Measurements from ENCODE around the gene RAB1B. TPM values are rescaled to one million over a fixed set of nuclear protein-coding genes. Genes with fewer than 3 reads are reported as not detected.

Gene RAB1B
- total RNA-seq, 1 donor from 2014 or later = 138 TPM

DNA sequence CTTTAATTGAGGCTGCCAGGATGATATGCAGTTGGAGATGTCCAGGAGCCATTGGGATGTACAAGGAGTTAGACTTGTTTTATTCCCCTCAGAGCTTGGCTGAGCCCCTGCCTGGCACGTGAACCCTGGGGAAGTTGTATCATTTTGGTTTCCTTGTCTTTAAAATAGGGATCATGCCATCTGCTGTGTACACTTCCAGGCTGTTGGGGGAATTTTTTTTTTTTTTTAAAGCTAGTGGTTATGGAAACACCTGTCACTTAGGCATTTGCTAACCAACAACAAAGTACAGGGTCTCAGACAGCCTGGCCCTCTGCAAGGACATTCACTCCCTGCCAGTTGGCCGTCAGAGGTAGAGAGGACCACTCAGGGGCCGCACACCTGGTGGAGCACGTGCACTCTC is 8.5 kb upstream of the RAB1B start:
- intact Hi-C loops (cut with DNase I) = no loop called here

DNA sequence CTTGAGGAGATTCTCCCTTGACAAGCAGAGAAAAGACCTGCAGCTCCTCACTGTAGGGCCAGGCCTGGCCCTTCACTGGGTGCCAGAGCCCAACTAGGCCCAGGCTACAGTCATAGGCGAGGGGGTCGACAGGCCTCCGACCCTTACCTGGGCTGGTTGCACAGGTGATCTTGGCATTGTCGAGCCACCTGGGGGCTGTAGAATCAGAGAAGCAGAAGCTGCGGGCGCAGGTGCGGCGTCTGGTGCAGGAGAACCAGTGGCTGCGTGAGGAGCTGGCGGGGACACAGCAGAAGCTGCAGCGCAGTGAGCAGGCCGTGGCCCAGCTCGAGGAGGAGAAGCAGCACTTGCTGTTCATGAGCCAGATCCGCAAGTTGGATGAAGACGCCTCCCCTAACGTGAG is 6.9 kb upstream of the RAB1B start:
- intact Hi-C loops (cut with DNase I) = no loop called here
- ATAC-seq = no peak
- peaks cover 12% of the 10 kb centered on the region for H3K4me1 ChIP-seq

More for the DNA sequence above, 8.5 kb upstream of the RAB1B start:
- peaks cover 12% of the 10 kb centered on the region for H3K4me1 ChIP-seq
- TF ChIP-seq CTCF (IDR thresholded peaks at IDR 0.05) = no peak
- no peaks in the 10 kb centered on the region for H3K9me3 ChIP-seq
- ATAC-seq (no peak), DNase-seq (no peak)
- H3K27ac ChIP-seq = no peak overlapping the region
- no peak overlapping the region for H3K4me3 ChIP-seq
- H3K36me3 ChIP-seq = no peaks in the 10 kb centered on the region
- H3K27me3 ChIP-seq = no peaks in the 10 kb centered on the region

GRCh38 chr11:66262191-66262590 is 6.2 kb upstream of the RAB1B start:
- ATAC-seq (no peak), DNase-seq (no peak)
- Histone ChIP-seq H3K4me1 (peaks cover 7% of the 10 kb centered on the region), H3K9me3 (no peaks in the 10 kb centered on the region), H3K27ac (no peak overlapping the region), H3K27me3 (no peaks in the 10 kb centered on the region), H3K4me3 (no peak overlapping the region), H3K36me3 (no peaks in the 10 kb centered on the region)
- no peak for TF ChIP-seq CTCF (IDR thresholded peaks at IDR 0.05)
- intact Hi-C loops (cut with DNase I) = no loop called here

More for the DNA sequence above, 6.9 kb upstream of the RAB1B start:
- no peak overlapping the region for H3K27ac ChIP-seq
- H3K36me3 ChIP-seq = no peaks in the 10 kb centered on the region
- no peak overlapping the region for H3K4me3 ChIP-seq
- no peak for TF ChIP-seq CTCF (IDR thresholded peaks at IDR 0.05)
- DNase-seq = no peak
- H3K27me3 ChIP-seq = no peaks in the 10 kb centered on the region
- no peaks in the 10 kb centered on the region for H3K9me3 ChIP-seq

DNA sequence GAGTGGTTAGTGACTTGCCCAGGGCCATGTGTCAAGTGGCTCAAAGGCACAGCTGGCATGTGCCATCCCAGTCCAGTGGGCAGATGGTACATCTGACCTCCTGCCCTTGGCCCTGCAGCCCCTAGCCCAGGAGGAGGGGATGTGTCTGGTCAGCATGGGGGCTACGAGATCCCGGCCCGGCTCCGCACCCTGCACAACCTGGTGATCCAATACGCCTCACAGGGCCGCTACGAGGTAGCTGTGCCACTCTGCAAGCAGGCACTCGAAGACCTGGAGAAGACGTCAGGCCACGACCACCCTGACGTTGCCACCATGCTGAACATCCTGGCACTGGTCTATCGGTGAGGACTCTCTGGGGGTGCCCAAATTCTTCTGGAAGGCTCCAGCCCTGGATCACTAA is 5.7 kb upstream of the RAB1B start:
- no peaks in the 10 kb centered on the region for H3K36me3 ChIP-seq

DNA sequence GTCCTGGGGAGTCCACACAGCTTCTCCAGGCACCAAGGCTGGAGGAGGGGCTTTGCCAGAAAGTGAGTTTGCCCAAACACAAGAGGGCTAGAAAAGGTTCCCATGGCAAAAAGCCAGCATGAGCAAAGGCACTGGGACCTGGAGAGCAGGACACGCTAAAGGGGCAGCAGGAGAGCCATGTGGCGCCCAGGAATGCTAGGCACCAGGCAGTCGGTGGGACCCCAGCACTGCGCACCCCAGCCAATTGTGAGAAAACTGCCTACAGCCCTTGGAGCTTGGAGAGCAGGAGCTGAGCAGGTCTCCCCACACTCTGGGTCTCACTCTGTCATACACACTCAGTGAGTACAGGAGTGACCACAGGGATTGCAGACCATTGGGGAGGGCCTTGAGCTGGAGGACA is 5.2 kb upstream of the RAB1B start:
- no peak overlapping the region for H3K4me3 ChIP-seq
- no peak for DNase-seq
- no peaks in the 10 kb centered on the region for H3K27me3 ChIP-seq
- H3K36me3 ChIP-seq = no peaks in the 10 kb centered on the region
- peaks cover 6% of the 10 kb centered on the region for H3K4me1 ChIP-seq
- H3K9me3 ChIP-seq = no peaks in the 10 kb centered on the region
- TF ChIP-seq CTCF (IDR thresholded peaks at IDR 0.05) = no peak
- intact Hi-C loops (cut with DNase I) = no loop called here
- H3K27ac ChIP-seq = no peak overlapping the region
- no peak for ATAC-seq

More for the DNA sequence above, 5.7 kb upstream of the RAB1B start:
- Histone ChIP-seq H3K27me3 (no peaks in the 10 kb centered on the region), H3K4me1 (peaks cover 6% of the 10 kb centered on the region), H3K27ac (no peak overlapping the region), H3K9me3 (no peaks in the 10 kb centered on the region), H3K4me3 (no peak overlapping the region)
- no peak for ATAC-seq
- TF ChIP-seq CTCF (IDR thresholded peaks at IDR 0.05) = no peak
- no peak for DNase-seq
- intact Hi-C loops (cut with DNase I) = no loop called here

DNA sequence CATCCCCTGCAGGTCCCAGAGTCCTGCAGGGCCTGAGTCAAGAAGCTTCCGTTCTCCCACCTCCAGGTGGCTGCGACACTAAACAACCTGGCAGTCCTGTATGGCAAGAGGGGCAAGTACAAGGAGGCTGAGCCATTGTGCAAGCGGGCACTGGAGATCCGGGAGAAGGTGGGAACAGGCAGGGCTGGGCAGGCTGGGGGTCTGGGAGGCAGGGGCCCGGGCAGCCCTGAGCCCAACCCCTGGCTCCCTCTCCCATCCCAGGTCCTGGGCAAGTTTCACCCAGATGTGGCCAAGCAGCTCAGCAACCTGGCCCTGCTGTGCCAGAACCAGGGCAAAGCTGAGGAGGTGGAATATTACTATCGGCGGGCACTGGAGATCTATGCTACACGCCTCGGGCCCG is 4.7 kb upstream of the RAB1B start:
- H3K9me3 ChIP-seq = no peaks in the 10 kb centered on the region
- H3K36me3 ChIP-seq = no peaks in the 10 kb centered on the region
- no peaks in the 10 kb centered on the region for H3K27me3 ChIP-seq
- no peak overlapping the region for H3K4me3 ChIP-seq
- H3K27ac ChIP-seq = no peak overlapping the region
- H3K4me1 ChIP-seq = peaks cover under 1% of the 10 kb centered on the region
- TF ChIP-seq CTCF (IDR thresholded peaks at IDR 0.05) = no peak
- ATAC-seq = no peak
- DNase-seq = no peak
- intact Hi-C loops (cut with DNase I) = no loop called here

All from upper lobe of right lung (tissue), 1 donor.